Activated CD8-positive, alpha-beta memory T cell treated with anti-CD3 and anti-CD28 coated beads, Interleukin-2, amount 50 U/mL, for 1 hour (primary cell): ENCODE data around the gene RALGAPA1.
"Not testable (repeated sequence)": the region's sequence is repeated elsewhere in the genome, so short reads cannot be mapped to it uniquely, and the experiment has no call there.

Experiments
- DNase-seq: peaks from one replicate; pipeline ENCODE4 v3.0.0-alpha.2; 2020; ENCODE audit errors: extremely low read depth

RALGAPA1 gene

GRCh38 chr14:35701531-35701930, 107.6 kb downstream of the RALGAPA1 start:
- DNase-seq: no peak

GRCh38 chr14:35699791-35700444, 109.2 kb downstream of the RALGAPA1 start:
- DNase-seq: no peak

- DNase-seq: no peak
Observed at GRCh38 chr14:35696575-35696974, 112.5 kb downstream of the RALGAPA1 start.

GRCh38 chr14:35696119-35696518, 113.0 kb downstream of the RALGAPA1 start:
- DNase-seq: no peak

- DNase-seq: no peak
Observed at GRCh38 chr14:35695647-35696046, 113.4 kb downstream of the RALGAPA1 start.

GRCh38 chr14:35695072-35695471, 114.0 kb downstream of the RALGAPA1 start:
- no peak for DNase-seq

- DNase-seq: no peak
Observed at GRCh38 chr14:35689000-35689460, 120.1 kb downstream of the RALGAPA1 start.

- no peak for DNase-seq
Observed at GRCh38 chr14:35688126-35688826, 120.8 kb downstream of the RALGAPA1 start.

- DNase-seq: no peak
Observed at GRCh38 chr14:35687335-35687939, 121.7 kb downstream of the RALGAPA1 start.

- DNase-seq: not testable (repeated sequence)
Observed at GRCh38 chr14:35683688-35684087, 125.4 kb downstream of the RALGAPA1 start.

GRCh38 chr14:35682802-35683201, 126.3 kb downstream of the RALGAPA1 start:
- no peak for DNase-seq

- no peak for DNase-seq
Observed at GRCh38 chr14:35678403-35679028, 130.6 kb downstream of the RALGAPA1 start.

- DNase-seq: no peak
Observed at GRCh38 chr14:35669782-35670181, 139.3 kb downstream of the RALGAPA1 start.

- no peak for DNase-seq
Observed at GRCh38 chr14:35666429-35667043, 142.6 kb downstream of the RALGAPA1 start.

GRCh38 chr14:35661875-35662274, 147.2 kb downstream of the RALGAPA1 start:
- DNase-seq: no peak

- no peak for DNase-seq
Observed at GRCh38 chr14:35653045-35653444, 156.1 kb downstream of the RALGAPA1 start.

GRCh38 chr14:35643513-35643912, 165.6 kb downstream of the RALGAPA1 start:
- DNase-seq: no peak

- no peak for DNase-seq
Observed at GRCh38 chr14:35637851-35638250, 171.2 kb downstream of the RALGAPA1 start.

GRCh38 chr14:35637269-35637668, 171.8 kb downstream of the RALGAPA1 start:
- no peak for DNase-seq

- no peak for DNase-seq
Observed at GRCh38 chr14:35632676-35633075, 176.4 kb downstream of the RALGAPA1 start.

- DNase-seq: no peak
Observed at GRCh38 chr14:35632271-35632670, 176.8 kb downstream of the RALGAPA1 start.
